Adrenal gland (tissue), 12 donors: ENCODE results near the gene TLR6. TPM values are rescaled to one million over a fixed set of nuclear protein-coding genes. Genes with fewer than 3 reads are reported as not detected.

Experiments used
- DNase-seq, 7 donors: peaks; one replicate each; pipeline ENCODE4 v3.0.0-alpha.2; 2019 to 2020
- H3K27ac ChIP-seq, 5 donors: fragments of 200-600 bp; sonication (generic) in 4 of 5; 1 replicate in 3 of 5; 2 replicates in 2 of 5; pipeline versions ENCODE4 v1.5.1 to v1.8.0; 2016 to 2020; ENCODE audit warnings: mild to moderate bottlenecking in 1 of 5
- H3K27me3 ChIP-seq: fragments of 200-600 bp; 2 replicates; pipeline ENCODE4 v1.8.0; 2021
- H3K36me3 ChIP-seq, 2 donors: fragments of 200-600 bp; replicated peaks in 1 of 2; 1 replicate in 1 of 2; 2 replicates in 1 of 2; pipeline versions ENCODE4 v1.5.1 to v1.8.0; 2018 to 2022
- H3K4me1 ChIP-seq, 2 donors: fragments of 200-600 bp; replicated peaks in 1 of 2; 1 replicate in 1 of 2; 2 replicates in 1 of 2; pipeline versions ENCODE4 v1.5.1 to v1.8.0; 2018 to 2021
- H3K4me3 ChIP-seq, 4 donors: fragments of 200-600 bp; sonication (generic) in 3 of 4; one replicate each; pipeline ENCODE4 v1.5.1; 2016 to 2018
- H3K9me3 ChIP-seq, 3 donors: fragments of 200-600 bp; sonication (generic) in 1 of 3; replicated peaks in 1 of 3; 1 replicate in 2 of 3; 2 replicates in 1 of 3; pipeline versions ENCODE4 v1.5.1 to v1.8.0; 2016 to 2021
- CTCF ChIP-seq, 6 experiments: fragments of 450-650 bp in 4 of 6; fragments of 200-600 bp in 2 of 6; sonication (generic) in 1 of 6; IDR thresholded peaks; 1 replicate in 5 of 6; 2 replicates in 1 of 6; pipeline versions ENCODE4 v1.5.1 to v1.8.0; 2016 to 2021; ENCODE audit warnings: antibody characterized with exemption in 6 of 6, mild to moderate bottlenecking in 2 of 6, moderate library complexity in 1 of 6
- POLR2A ChIP-seq, 2 donors: fragments of 450-650 bp; IDR thresholded peaks; one replicate each; pipeline ENCODE4 v1.6.1; 2017; ENCODE audit warnings: antibody characterized with exemption in 2 of 2, mild to moderate bottlenecking in 2 of 2, moderate library complexity in 1 of 2
- WGBS, 4 donors: extraction: QIAGEN DNeasy Blood & Tissue Kit in 2 of 4; methylation state at CpG; one replicate each; pipeline versions ENCODE4 v1.1.5 to v1.1.7; 2013 to 2017; 5-methylcytosine and 5-hydroxymethylcytosine counted together
- intact Hi-C, 2 donors: fragments of 100-400 bp; cut with DNase I; formaldehyde crosslinking; loops; one replicate each; pipeline versions ENCODE4 v1.14.1 to v1.15.0; 2022 to 2023
- polyA plus RNA-seq, 3 donors: library from polyadenylated mRNA; stranded (reverse); fragments of 200-250 nt in 2 of 3; fragments of 350-450 nt in 1 of 3; fragmentation: Illumina TruSeq in 1 of 3; extraction: RNeasy Lipid Tissue Mini Kit (QIAGEN cat#74804) in 1 of 3; gene quantifications; one replicate each; pipeline ENCODE4 v1.2.3, GENCODE V29; 2013 to 2014
- total RNA-seq, 9 donors: library from RNA; depleted of rRNA in 4 of 9; stranded (reverse); fragments of >200 nt in 4 of 9; fragments of 120-200 nt in 1 of 9; fragmentation: NEBNext Ultra II Directional in 1 of 9; extraction: Animal tissue kit (Norgen Biotek cat#: 25700) in 1 of 9; gene quantifications; one replicate each; pipeline versions ENCODE4 v1.1.0 to v1.2.4, GENCODE V29; 2013 to 2023
- donor health status: healthy with polysubstance abuse.
- donor health status: Bipolar disorder and iron deficiency.
- donor health status: DM: yes; HTN: yes; CAD: no.
- donor health status: DM: no; HTN: no; CAD: no.
- donor health status: DM: no; HTN: no; CAD: no.
- donor health status: DM: yes; HTN: yes; CAD: no.

Gene TLR6
- total and polyA plus RNA-seq, 12 donors: 0.80 to 14.4 (median 5.4) TPM

DNA sequence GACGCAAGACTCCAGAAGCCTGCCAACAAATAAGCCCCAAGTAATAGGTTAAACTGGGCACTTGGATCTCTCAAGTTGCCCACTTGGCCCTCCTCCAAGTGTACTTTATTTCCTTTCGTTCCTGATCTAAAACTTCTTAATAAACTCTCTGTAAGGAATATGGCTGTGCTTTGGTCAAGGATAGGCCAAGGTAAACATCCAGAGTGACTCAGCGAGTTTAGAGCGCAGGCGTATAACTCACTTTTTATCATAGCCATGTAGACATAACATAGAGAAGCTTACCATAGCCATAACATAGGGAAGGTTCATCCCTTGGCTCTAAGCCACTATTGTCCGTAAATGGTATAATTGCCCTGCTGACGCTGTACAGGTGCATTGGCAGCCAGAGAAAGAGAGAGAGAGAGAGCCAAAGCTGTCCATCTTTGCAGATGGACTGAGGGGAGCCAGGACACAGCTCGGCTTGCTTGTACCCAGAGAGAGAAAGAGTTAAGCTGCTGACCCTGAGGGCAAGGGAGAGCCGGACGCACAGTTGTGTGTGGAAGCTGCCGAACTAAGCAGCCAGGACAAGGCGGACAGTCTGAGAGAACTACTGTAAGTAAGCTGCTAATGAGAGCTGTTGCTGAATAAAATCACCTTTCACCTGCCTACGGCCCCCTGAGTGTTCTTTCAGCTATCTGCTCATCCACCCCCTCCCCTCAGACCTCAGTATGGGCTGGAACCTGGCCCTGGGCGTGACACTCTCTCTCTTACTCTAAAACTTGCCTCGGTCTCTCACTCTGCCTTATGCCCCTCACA, 53.9 kb downstream of the TLR6 start:
- 82 to 91% (median 86%) methylated on average over 15 of the region's 15 CpGs for WGBS, 4 donors
- TF ChIP-seq CTCF (IDR thresholded peaks at IDR 0.05): no peak
- TF ChIP-seq POLR2A (IDR thresholded peaks at IDR 0.05): no peak
- Histone ChIP-seq H3K9me3 (no peaks in the 10 kb centered on the region), H3K36me3 (no peaks in the 10 kb centered on the region), H3K4me1 (no peaks in the 10 kb centered on the region), H3K27me3 (no peaks in the 10 kb centered on the region), H3K27ac (peak overlapping the region in 1 of 5 donors; percentile 50), H3K4me3 (peak overlapping the region in 1 of 4 donors; percentile 43)
- intact Hi-C loops: no loop called here
- no peak for DNase-seq

DNA sequence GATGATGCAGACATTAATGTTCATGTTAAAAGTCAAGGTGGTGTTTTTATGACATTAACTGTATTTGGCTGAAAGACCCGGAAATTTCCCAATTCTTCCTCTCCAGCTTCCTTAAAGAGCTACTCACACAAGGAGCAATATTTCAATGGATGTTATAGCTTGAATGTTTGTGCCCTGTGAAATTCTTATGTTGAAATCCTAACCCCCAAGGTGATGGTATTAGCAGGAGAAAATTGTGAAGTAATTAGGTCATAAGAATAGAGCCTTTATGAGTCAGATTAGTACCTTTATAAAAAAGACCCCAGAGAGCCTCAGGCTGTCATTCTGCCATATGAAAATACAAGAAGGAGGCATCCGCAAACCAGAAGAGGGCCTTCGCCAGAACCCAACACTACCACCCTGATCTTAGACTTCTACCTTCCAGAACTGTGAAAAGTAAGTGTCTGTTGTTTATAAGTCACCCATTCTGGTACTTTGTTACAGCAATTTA, 55.6 kb downstream of the TLR6 start:
- H3K9me3 ChIP-seq: no peaks in the 10 kb centered on the region
- no peaks in the 10 kb centered on the region for H3K36me3 ChIP-seq
- H3K27ac ChIP-seq: no peak overlapping the region
- 87 to 91% (median 88%) methylated on average over 3 of the region's 3 CpGs for WGBS, 4 donors
- H3K4me3 ChIP-seq: peak overlapping the region in 1 of 4 donors; percentile 9
- H3K27me3 ChIP-seq: no peaks in the 10 kb centered on the region
- intact Hi-C loops: no loop called here
- TF ChIP-seq POLR2A (IDR thresholded peaks at IDR 0.05) (no peak), CTCF (IDR thresholded peaks at IDR 0.05) (no peak)
- DNase-seq: no peak
- no peaks in the 10 kb centered on the region for H3K4me1 ChIP-seq

GRCh38 chr4:38800366-38800765, 56.3 kb downstream of the TLR6 start:
- 87 to 91% (median 88%) methylated on average over 2 of the region's 2 CpGs for WGBS, 4 donors

GRCh38 chr4:38795087-38795486, 61.5 kb downstream of the TLR6 start:
- H3K27me3 ChIP-seq: no peaks in the 10 kb centered on the region
- no peaks in the 10 kb centered on the region for H3K36me3 ChIP-seq
- H3K27ac ChIP-seq: no peak overlapping the region
- intact Hi-C loops: no loop called here
- H3K4me3 ChIP-seq: no peak overlapping the region
- TF ChIP-seq CTCF (IDR thresholded peaks at IDR 0.05) (no peak), POLR2A (IDR thresholded peaks at IDR 0.05) (no peak)
- no peaks in the 10 kb centered on the region for H3K4me1 ChIP-seq
- DNase-seq: no peak
- H3K9me3 ChIP-seq: no peaks in the 10 kb centered on the region
- WGBS, 4 donors: 83 to 96% (median 89%) methylated on average over 3 of the region's 3 CpGs

More at GRCh38 chr4:38800366-38800765, 56.3 kb downstream of the TLR6 start:
- Histone ChIP-seq H3K36me3 (no peaks in the 10 kb centered on the region), H3K4me3 (no peak overlapping the region), H3K27ac (no peak overlapping the region), H3K9me3 (no peaks in the 10 kb centered on the region), H3K4me1 (no peaks in the 10 kb centered on the region), H3K27me3 (no peaks in the 10 kb centered on the region)
- DNase-seq: no peak
- TF ChIP-seq POLR2A (IDR thresholded peaks at IDR 0.05) (no peak), CTCF (IDR thresholded peaks at IDR 0.05) (no peak)
- intact Hi-C loops: no loop called here
